Heart right ventricle (tissue), 16 donors: Measurements from ENCODE around the gene MTERF4. TPM values are rescaled to one million over a fixed set of nuclear protein-coding genes. Genes with fewer than 3 reads are reported as not detected.

ENCODE experiments used
- ATAC-seq, 8 donors: fragments of 200-7000 bp; cut with Tn5 transposase; one replicate each; pipeline ENCODE4 v1.9.1; 2020; ENCODE audit warnings: mild to moderate bottlenecking in 8 of 8, moderate library complexity in 8 of 8, moderate number of reproducible peaks in 1 of 8
- DNase-seq, 2 donors: peaks; one replicate each; pipeline ENCODE4 v3.0.0-alpha.2; 2020
- H3K27ac ChIP-seq, 10 donors: fragments of 200-600 bp; sonication (generic) in 2 of 10; one replicate each; pipeline versions ENCODE4 v1.5.0 to v1.8.0; 2020 to 2022; ENCODE audit warnings: mild to moderate bottlenecking in 3 of 10
- H3K27me3 ChIP-seq, 7 donors: fragments of 200-600 bp; one replicate each; pipeline ENCODE4 v1.8.0; 2021 to 2022; ENCODE audit warnings: mild to moderate bottlenecking in 2 of 7
- H3K36me3 ChIP-seq, 9 donors: fragments of 200-600 bp; sonication (generic) in 1 of 9; one replicate each; pipeline versions ENCODE4 v1.5.0 to v1.8.0; 2020 to 2022; ENCODE audit warnings: mild to moderate bottlenecking in 2 of 9
- H3K4me1 ChIP-seq, 9 donors: fragments of 200-600 bp; sonication (generic) in 1 of 9; one replicate each; pipeline versions ENCODE4 v1.5.0 to v1.8.0; 2020 to 2022; ENCODE audit warnings: mild to moderate bottlenecking in 4 of 9
- H3K4me3 ChIP-seq, 10 donors: fragments of 200-600 bp; sonication (generic) in 2 of 10; one replicate each; pipeline versions ENCODE4 v1.5.0 to v1.8.0; 2020 to 2022; ENCODE audit warnings: mild to moderate bottlenecking in 7 of 10, moderate library complexity in 2 of 10
- H3K9me3 ChIP-seq, 11 donors: fragments of 200-600 bp in 10 of 11; sonication (generic) in 2 of 11; one replicate each; pipeline versions ENCODE4 v1.5.0 to v1.8.0; 2013 to 2022; ENCODE audit warnings: mild to moderate bottlenecking in 2 of 11, control low read depth in 1 of 11, moderate library complexity in 1 of 11
- CTCF ChIP-seq, 9 donors: fragments of 200-600 bp; sonication (generic) in 2 of 9; IDR thresholded peaks; one replicate each; pipeline versions ENCODE4 v1.5.0 to v1.8.0; 2021 to 2022; ENCODE audit warnings: antibody characterized with exemption in 9 of 9, mild to moderate bottlenecking in 5 of 9, moderate library complexity in 1 of 9
- WGBS, 2 donors: extraction: QIAGEN DNeasy Blood & Tissue Kit; methylation state at CpG; one replicate each; pipeline ENCODE4 v1.1.7; 2013; ENCODE audit warnings: inconsistent platforms in 1 of 2; 5-methylcytosine and 5-hydroxymethylcytosine counted together
- intact Hi-C, 10 donors: fragments of 100-400 bp; cut with DNase I; formaldehyde crosslinking; loops; one replicate each; pipeline versions ENCODE4 v1.11.1 to v1.14.2; 2022
- polyA plus RNA-seq, 2 donors: library from polyadenylated mRNA; stranded (reverse); fragments of 200-250 nt; gene quantifications; one replicate each; pipeline ENCODE4 v1.2.3, GENCODE V29; 2013
- total RNA-seq, 10 donors: library from RNA; stranded (reverse); fragmentation: NEBNext Ultra II Directional in 3 of 10; extraction: Animal tissue kit (Norgen Biotek cat#: 25700) in 3 of 10; gene quantifications; one replicate each; pipeline versions ENCODE4 v1.2.1 to v1.2.4, GENCODE V29; 2021 to 2023
- donor health status: Arrhythmogenic right ventricular cardiomyopathy.
- donor health status: ischemic (EF 13 %, LVEDD 7.1; RV severe dilation, severe dysfunction).
- donor health status: healthy with polysubstance abuse.
- donor health status: DM: no; HTN: yes; CAD: no.
- donor health status: DM: no; HTN: no; CAD: no.
- donor health status: ischemic (EF 25% LVEDD 6.9; RV normal size, moderate dysfunction).
- donor health status: ischemic (EF 25% LVEDD 5.7; RV mildly dilated, moderate dysfunction).
- donor health status: healthy.
- donor health status: DM: yes; HTN: yes; CAD: no.
- donor health status: Ischemic cardiomyopathy.
- donor health status: ischemic (EF 35%, LVEDD 5.7; RV mildly dilated, moderate dysfunction).
- donor health status: nonischemic (EF 11% LVEDD 7.7; RV severe dilation, severe dysfunction).
- donor health status: DM: yes; HTN: yes; CAD: no.
- donor health status: PGD.
- donor health status: ischemic (EF 29% LVEDD 5.4; RV normal size, mild dysfunction).
- donor health status: nonischemic (EF 23%, LVEDD 6.1; RV moderate dilation, normal function).

MTERF4 gene
- total and polyA plus RNA-seq, 12 donors: 18.5 to 27.1 (median 23.1) TPM

DNA sequence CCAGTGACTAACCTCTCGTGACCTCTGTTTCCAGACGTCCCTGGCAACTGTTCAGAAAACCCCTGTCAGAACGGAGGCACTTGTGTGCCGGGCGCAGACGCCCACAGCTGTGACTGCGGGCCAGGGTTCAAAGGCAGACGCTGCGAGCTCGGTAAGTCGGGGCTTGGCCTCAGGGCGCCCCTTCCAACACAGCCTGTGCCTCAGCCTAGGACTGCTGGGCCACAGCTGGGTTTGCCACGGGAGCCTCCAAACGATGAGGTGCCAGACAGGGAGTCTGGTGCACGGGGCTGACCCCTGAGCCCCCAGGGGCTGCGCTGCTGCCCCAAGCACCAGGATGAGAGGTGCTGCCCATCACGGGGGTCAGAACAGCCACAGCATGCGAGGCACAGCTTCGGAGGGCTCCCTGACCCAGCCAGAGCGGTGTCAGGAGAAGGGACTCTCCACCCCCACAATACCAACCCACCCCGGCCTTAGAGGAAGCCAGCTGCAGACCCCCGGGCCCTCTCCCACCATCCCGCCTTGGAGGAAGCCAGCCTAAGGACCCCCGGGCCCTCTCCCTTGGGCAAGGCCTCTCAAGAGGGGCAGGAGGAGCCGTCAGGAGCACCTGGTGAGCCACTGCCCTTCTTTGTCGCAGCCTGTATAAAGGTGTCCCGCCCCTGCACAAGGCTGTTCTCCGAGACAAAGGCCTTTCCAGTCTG lies 20.3 kb downstream of the MTERF4 start:
- H3K9me3 ChIP-seq: no peaks in the 10 kb centered on the region
- intact Hi-C loops: no loop called here
- ATAC-seq: peak in 5 of 8 donors; percentile 12 to 56 (median 21)

DNA sequence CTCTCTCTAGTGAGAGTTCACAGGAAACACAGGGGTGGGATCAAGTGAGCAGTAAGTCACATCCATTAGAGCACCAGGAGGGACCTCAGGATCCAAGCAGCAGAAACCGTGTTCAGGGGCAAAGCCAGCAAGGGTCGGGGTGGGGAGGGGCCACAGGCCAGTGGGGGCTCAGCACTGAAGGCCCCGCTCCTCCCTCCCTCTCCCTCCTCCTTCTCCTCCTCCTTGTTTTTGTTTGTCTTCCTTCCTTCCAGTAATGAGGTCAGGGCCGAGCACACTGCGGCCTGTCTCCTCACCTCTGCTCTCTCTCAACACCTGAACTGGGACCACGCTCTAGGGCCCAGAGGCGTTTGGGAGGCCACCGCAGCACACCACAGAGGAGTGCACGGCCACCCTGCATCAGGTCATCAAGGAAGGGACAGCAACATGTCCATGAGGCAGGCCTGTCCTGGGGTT lies 20.9 kb downstream of the MTERF4 start:
- peak in 5 of 8 donors; percentile 7 to 39 (median 11) for ATAC-seq
- Histone ChIP-seq H3K4me3 (no peak overlapping the region), H3K36me3 (peaks cover 0 to 28% (median 5%) of the 10 kb centered on the region in 9 donors), H3K27ac (no peak overlapping the region), H3K9me3 (no peaks in the 10 kb centered on the region), H3K4me1 (peaks cover 0 to 6% (median 0%) of the 10 kb centered on the region in 9 donors), H3K27me3 (no peaks in the 10 kb centered on the region)
- DNase-seq: no peak
- no peak for TF ChIP-seq CTCF (IDR thresholded peaks at IDR 0.05)
- intact Hi-C loops: no loop called here
- WGBS, 2 donors: 56 to 61% methylated on average over 9 of the region's 9 CpGs

More for the DNA sequence above, 20.3 kb downstream of the MTERF4 start:
- Histone ChIP-seq H3K27ac (no peak overlapping the region), H3K4me3 (no peak overlapping the region), H3K4me1 (peaks cover 0 to 6% (median 0%) of the 10 kb centered on the region in 9 donors), H3K36me3 (peaks cover 0 to 28% (median 11%) of the 10 kb centered on the region in 9 donors), H3K27me3 (no peaks in the 10 kb centered on the region)
- DNase-seq: no peak
- whole genome bisulfite sequencing, 2 donors: 68 to 70% methylated on average over 28 of the region's 28 CpGs
- no peak for TF ChIP-seq CTCF (IDR thresholded peaks at IDR 0.05)

- no peaks in the 10 kb centered on the region for H3K27me3 ChIP-seq
- TF ChIP-seq CTCF (IDR thresholded peaks at IDR 0.05): no peak
- WGBS, 2 donors: 83% methylated on average over 18 of the region's 18 CpGs
- H3K27ac ChIP-seq: no peak overlapping the region
- intact Hi-C loops: no loop called here
- peaks cover 0 to 28% (median 3%) of the 10 kb centered on the region in 9 donors for H3K36me3 ChIP-seq
- H3K4me3 ChIP-seq: no peak overlapping the region
- H3K9me3 ChIP-seq: no peaks in the 10 kb centered on the region
- DNase-seq (no peak), ATAC-seq (peak in 2 of 8 donors; percentile 7 to 15)
- peaks cover 0 to 6% (median 0%) of the 10 kb centered on the region in 9 donors for H3K4me1 ChIP-seq
Measured at GRCh38 chr2:241080405-241081189, 21.5 kb downstream of the MTERF4 start.

DNA sequence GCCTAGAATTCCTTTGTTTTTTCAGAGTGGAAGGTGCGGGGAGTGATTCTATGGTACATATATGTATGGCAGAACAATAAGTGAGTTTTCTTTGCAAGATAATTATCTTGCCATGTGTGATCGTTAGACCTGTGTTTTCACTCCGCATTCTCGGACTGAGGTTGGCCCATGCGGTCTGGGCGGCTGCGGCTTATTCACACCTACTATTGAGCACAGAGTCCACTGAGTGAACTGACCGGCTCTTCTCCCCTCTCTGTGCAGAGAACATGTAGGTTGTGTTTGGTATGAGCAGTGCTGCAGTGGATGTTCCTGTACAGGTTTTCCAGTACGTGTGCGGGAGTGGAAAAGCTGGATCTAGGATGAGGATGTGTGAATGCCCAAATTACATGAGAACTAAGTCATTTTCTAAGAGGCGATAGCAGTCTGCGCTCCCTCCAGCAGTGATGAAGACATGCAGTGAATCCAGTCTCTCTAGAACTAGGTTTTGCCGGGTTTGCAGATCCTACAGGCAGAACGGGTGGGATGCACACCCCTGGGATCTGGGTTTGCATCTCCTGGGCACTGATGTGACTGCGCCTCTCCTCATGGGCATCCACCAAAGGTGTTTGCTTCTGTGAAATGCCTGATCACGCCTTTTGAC lies 27.1 kb downstream of the MTERF4 start:
- intact Hi-C loops: loop anchor here in 3 of 10 donors (10.0 kb wide), 1 partner anchor 220 kb away; no protein-coding TSS in a partner anchor
- Histone ChIP-seq H3K9me3 (no peaks in the 10 kb centered on the region), H3K4me3 (no peak overlapping the region), H3K4me1 (no peaks in the 10 kb centered on the region), H3K36me3 (peaks cover 0 to 57% (median 11%) of the 10 kb centered on the region in 9 donors), H3K27me3 (no peaks in the 10 kb centered on the region), H3K27ac (no peak overlapping the region)
- 94 to 95% methylated on average over 16 of the region's 16 CpGs for WGBS, 2 donors
- no peak for TF ChIP-seq CTCF (IDR thresholded peaks at IDR 0.05)
- no peak for ATAC-seq
- no peak for DNase-seq
